HL-60 (cell line): Measurements from ENCODE around the gene STX18.

Experiments used
- DNase-seq, 2 experiments: peaks; one replicate each; pipeline ENCODE4 v3.0.0-alpha.2; 2010 to 2020; ENCODE audit warnings: low read depth in 1 of 2, low spot score in 1 of 2
- H3K27ac ChIP-seq: fragments of 250-450 bp; sonication (Bioruptor Pico); replicated peaks from 2 replicates; pipeline ENCODE4 v1.5.1; 2020; ENCODE audit warnings: mild to moderate bottlenecking, moderate library complexity
- H3K27me3 ChIP-seq: fragments of 250-450 bp; sonication (Bioruptor Pico); 2 replicates; pipeline ENCODE4 v1.5.1; 2021; ENCODE audit warnings: mild to moderate bottlenecking, moderate library complexity; ENCODE audit not compliant: insufficient read depth, poor library complexity, severe bottlenecking
- H3K4me3 ChIP-seq: replicated peaks from 2 replicates; pipeline ENCODE4 v1.5.1; 2011; ENCODE audit warnings: mild to moderate bottlenecking, control low read depth, low read length; ENCODE audit not compliant: insufficient read depth
- GABPA ChIP-seq: IDR thresholded peaks from 2 replicates; pipeline ENCODE4 v1.6.1; 2012; ENCODE audit warnings: low read depth
- POLR2AphosphoS5 ChIP-seq: IDR thresholded peaks from 2 replicates; pipeline ENCODE4 v1.6.1; 2012; ENCODE audit warnings: low read depth
- SPI1 ChIP-seq: IDR thresholded peaks from 2 replicates; pipeline ENCODE4 v1.6.1; 2012; ENCODE audit warnings: low read depth, mild to moderate bottlenecking, borderline replicate concordance
- TF ChIP-seq, protein P1 (sequence below): IDR thresholded peaks from 2 replicates; pipeline ENCODE4 v1.6.1; 2012; ENCODE audit warnings: low read depth; ENCODE audit not compliant: insufficient replicate concordance
- TF ChIP-seq, protein P2 (sequence below): IDR thresholded peaks from one replicate; pipeline ENCODE4 v1.5.1; 2011; ENCODE audit warnings: low read length, control low read depth, inconsistent platforms; ENCODE audit not compliant: insufficient read depth

Gene STX18

DNA sequence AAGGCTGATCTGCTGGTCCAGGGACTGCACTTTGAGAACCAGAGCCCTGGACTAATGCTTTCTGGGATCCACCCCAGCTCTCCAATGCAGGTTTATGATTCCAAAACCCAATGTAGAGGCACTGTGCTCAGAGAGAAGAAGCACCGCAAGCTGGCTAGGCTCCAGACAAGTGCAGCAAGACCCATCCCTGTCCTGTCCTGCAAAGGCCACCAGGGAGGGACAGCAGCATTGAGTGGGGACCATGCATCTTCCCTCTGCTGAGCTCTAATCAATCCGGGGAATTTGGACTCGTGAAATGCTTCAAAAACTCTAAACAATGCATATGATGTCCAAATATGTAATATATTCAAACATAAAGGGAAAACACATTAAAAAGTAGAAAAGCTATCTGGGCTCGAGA is 165.8 kb downstream of the STX18 start:
- no peak for DNase-seq
- H3K27me3 ChIP-seq = no peaks in the 10 kb centered on the region
- no peak overlapping the region for H3K4me3 ChIP-seq
- TF ChIP-seq, protein P1, sequence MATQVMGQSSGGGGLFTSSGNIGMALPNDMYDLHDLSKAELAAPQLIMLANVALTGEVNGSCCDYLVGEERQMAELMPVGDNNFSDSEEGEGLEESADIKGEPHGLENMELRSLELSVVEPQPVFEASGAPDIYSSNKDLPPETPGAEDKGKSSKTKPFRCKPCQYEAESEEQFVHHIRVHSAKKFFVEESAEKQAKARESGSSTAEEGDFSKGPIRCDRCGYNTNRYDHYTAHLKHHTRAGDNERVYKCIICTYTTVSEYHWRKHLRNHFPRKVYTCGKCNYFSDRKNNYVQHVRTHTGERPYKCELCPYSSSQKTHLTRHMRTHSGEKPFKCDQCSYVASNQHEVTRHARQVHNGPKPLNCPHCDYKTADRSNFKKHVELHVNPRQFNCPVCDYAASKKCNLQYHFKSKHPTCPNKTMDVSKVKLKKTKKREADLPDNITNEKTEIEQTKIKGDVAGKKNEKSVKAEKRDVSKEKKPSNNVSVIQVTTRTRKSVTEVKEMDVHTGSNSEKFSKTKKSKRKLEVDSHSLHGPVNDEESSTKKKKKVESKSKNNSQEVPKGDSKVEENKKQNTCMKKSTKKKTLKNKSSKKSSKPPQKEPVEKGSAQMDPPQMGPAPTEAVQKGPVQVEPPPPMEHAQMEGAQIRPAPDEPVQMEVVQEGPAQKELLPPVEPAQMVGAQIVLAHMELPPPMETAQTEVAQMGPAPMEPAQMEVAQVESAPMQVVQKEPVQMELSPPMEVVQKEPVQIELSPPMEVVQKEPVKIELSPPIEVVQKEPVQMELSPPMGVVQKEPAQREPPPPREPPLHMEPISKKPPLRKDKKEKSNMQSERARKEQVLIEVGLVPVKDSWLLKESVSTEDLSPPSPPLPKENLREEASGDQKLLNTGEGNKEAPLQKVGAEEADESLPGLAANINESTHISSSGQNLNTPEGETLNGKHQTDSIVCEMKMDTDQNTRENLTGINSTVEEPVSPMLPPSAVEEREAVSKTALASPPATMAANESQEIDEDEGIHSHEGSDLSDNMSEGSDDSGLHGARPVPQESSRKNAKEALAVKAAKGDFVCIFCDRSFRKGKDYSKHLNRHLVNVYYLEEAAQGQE = no peak
- H3K27ac ChIP-seq = no peak overlapping the region

DNA sequence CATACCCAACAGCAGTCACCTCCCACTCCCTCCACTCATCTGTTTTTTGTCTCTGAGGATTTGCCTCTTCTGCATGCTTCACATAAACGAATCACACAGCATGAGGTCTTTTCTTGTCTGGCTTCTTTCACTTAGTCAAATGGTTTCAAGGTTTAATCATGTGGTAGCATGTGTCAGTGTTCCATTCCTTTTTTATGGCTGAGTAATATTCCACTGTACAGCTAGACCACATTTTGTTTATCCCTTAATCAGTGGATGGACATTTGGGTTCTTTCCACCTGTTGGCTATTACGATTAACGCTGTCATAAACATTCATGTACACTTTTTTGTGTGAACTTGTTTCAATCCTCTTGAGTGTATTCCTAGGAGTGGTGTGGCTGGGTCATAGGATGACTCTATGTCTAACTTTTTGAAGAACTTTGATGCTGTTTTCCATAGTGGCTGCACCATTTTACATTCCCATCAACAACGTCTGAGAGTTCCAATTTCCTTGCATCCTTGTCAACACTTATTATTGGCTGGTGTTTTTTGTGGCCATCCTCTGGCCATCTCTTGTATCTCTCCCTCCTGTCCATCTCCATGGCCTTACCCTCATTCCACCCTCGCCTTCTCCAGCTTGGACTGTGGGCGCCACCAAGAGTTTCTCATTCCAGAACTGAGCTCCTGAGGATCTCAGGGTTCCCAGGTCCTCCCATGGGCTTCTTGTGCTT is 167.3 kb downstream of the STX18 start:
- DNase-seq = no peak
- Histone ChIP-seq H3K27ac (no peak overlapping the region), H3K27me3 (no peaks in the 10 kb centered on the region), H3K4me3 (no peak overlapping the region)
- TF ChIP-seq, protein P2, sequence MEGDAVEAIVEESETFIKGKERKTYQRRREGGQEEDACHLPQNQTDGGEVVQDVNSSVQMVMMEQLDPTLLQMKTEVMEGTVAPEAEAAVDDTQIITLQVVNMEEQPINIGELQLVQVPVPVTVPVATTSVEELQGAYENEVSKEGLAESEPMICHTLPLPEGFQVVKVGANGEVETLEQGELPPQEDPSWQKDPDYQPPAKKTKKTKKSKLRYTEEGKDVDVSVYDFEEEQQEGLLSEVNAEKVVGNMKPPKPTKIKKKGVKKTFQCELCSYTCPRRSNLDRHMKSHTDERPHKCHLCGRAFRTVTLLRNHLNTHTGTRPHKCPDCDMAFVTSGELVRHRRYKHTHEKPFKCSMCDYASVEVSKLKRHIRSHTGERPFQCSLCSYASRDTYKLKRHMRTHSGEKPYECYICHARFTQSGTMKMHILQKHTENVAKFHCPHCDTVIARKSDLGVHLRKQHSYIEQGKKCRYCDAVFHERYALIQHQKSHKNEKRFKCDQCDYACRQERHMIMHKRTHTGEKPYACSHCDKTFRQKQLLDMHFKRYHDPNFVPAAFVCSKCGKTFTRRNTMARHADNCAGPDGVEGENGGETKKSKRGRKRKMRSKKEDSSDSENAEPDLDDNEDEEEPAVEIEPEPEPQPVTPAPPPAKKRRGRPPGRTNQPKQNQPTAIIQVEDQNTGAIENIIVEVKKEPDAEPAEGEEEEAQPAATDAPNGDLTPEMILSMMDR = no peak
- no peak for TF ChIP-seq POLR2AphosphoS5
- no peak for TF ChIP-seq SPI1
- TF ChIP-seq GABPA = no peak
- TF ChIP-seq, protein P1 = no peak
